Glutamatergic neuron (in vitro differentiated cells): Measurements from ENCODE around the gene CD93. TPM values are rescaled to one million over a fixed set of nuclear protein-coding genes. Genes with fewer than 3 reads are reported as not detected.

Experiments used
- DNase-seq: peaks from one replicate; pipeline ENCODE4 v3.0.0; 2022
- H3K27ac Mint-ChIP-seq: one replicate; pipeline ENCODE4 v1.8.0; 2020; ENCODE audit warnings: mild to moderate bottlenecking, mixed read lengths, inconsistent platforms; ENCODE audit not compliant: unreplicated experiment
- H3K27me3 Mint-ChIP-seq: one replicate; pipeline ENCODE4 v1.8.0; 2020; ENCODE audit warnings: mild to moderate bottlenecking, moderate library complexity, mixed read lengths, inconsistent platforms; ENCODE audit not compliant: unreplicated experiment
- H3K36me3 Mint-ChIP-seq: one replicate; pipeline ENCODE4 v1.8.0; 2020; ENCODE audit warnings: mild to moderate bottlenecking, mixed read lengths, inconsistent platforms; ENCODE audit not compliant: unreplicated experiment
- H3K4me1 Mint-ChIP-seq: one replicate; pipeline ENCODE4 v1.8.0; 2020; ENCODE audit warnings: mild to moderate bottlenecking, low read depth, mixed read lengths, inconsistent platforms; ENCODE audit not compliant: unreplicated experiment
- H3K4me3 Mint-ChIP-seq: one replicate; pipeline ENCODE4 v1.8.0; 2020; ENCODE audit warnings: mild to moderate bottlenecking, mixed read lengths, inconsistent platforms; ENCODE audit not compliant: unreplicated experiment
- H3K9me3 Mint-ChIP-seq: one replicate; pipeline ENCODE4 v1.8.0; 2020; ENCODE audit warnings: mild to moderate bottlenecking, moderate library complexity, mixed read lengths, inconsistent platforms; ENCODE audit not compliant: unreplicated experiment
- total RNA-seq: library from RNA; stranded (reverse); fragmentation: NEBNext Ultra II Directional; extraction: Animal tissue kit (Norgen Biotek cat#: 25700); gene quantifications from one replicate; pipeline ENCODE4 v1.2.1, GENCODE V29; 2021; ENCODE audit not compliant: unreplicated experiment
- TF ChIP-seq, protein P1 (sequence below): fragments of 200-600 bp; sonication (generic); IDR thresholded peaks from one replicate; pipeline ENCODE4 v1.5.0; 2021; ENCODE audit not compliant: partially characterized antibody, unreplicated experiment

CD93 gene
- total RNA-seq, 1 donor from 2014 or later: not detected

DNA sequence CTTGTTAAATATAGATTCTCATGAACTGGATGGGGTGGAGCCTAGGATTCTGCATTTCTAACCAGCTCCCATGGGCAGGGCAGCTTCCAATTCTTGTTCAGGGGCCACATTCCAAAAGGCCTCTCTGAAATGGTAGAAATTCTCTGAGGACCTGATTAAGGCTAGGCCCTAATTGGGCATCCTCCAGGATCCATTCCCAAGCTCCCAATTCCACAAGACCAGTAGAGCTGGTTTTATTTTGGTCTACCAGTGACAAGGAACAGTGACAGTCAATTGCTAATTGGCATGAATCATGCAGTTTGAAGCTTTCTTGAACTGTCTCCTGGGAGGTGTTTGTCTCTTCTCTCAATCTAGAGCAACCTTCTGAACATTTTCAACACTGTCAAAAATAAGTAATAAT, 39.7 kb downstream of the CD93 start:
- TF ChIP-seq, protein P1, sequence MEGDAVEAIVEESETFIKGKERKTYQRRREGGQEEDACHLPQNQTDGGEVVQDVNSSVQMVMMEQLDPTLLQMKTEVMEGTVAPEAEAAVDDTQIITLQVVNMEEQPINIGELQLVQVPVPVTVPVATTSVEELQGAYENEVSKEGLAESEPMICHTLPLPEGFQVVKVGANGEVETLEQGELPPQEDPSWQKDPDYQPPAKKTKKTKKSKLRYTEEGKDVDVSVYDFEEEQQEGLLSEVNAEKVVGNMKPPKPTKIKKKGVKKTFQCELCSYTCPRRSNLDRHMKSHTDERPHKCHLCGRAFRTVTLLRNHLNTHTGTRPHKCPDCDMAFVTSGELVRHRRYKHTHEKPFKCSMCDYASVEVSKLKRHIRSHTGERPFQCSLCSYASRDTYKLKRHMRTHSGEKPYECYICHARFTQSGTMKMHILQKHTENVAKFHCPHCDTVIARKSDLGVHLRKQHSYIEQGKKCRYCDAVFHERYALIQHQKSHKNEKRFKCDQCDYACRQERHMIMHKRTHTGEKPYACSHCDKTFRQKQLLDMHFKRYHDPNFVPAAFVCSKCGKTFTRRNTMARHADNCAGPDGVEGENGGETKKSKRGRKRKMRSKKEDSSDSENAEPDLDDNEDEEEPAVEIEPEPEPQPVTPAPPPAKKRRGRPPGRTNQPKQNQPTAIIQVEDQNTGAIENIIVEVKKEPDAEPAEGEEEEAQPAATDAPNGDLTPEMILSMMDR: no peak
- peaks cover 5% of the 10 kb centered on the region for H3K36me3 Mint-ChIP-seq
- H3K27ac Mint-ChIP-seq: no peak overlapping the region
- no peak overlapping the region for H3K4me3 Mint-ChIP-seq
- H3K9me3 Mint-ChIP-seq: peaks cover 4% of the 10 kb centered on the region
- H3K4me1 Mint-ChIP-seq: no peaks in the 10 kb centered on the region
- DNase-seq: no peak
- peaks cover 13% of the 10 kb centered on the region for H3K27me3 Mint-ChIP-seq

DNA sequence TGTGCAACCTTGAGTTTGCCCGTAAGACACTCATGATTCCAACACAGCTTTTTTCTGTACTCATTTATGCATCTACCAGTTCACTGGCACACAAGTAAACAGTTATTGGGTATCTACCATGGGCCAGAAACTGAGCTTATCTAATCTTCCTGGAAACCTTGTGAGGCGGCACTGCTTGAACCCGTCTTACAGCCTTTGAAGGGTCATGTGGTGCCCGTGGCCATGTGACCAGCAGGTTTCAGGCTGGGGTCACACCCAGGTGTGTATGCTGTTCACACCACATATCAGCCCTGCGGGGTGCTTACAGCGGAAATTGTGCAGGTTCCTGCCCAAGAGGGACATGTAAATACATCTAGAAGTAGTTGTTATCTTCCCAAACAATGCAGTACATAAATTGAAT, 42.7 kb downstream of the CD93 start:
- TF ChIP-seq, protein P1: no peak
- H3K36me3 Mint-ChIP-seq: peaks cover 5% of the 10 kb centered on the region
- peaks cover 4% of the 10 kb centered on the region for H3K4me1 Mint-ChIP-seq
- no peak for DNase-seq
- H3K27ac Mint-ChIP-seq: no peak overlapping the region
- H3K27me3 Mint-ChIP-seq: peaks cover 8% of the 10 kb centered on the region
- peaks cover 4% of the 10 kb centered on the region for H3K9me3 Mint-ChIP-seq
- H3K4me3 Mint-ChIP-seq: no peak overlapping the region

DNA sequence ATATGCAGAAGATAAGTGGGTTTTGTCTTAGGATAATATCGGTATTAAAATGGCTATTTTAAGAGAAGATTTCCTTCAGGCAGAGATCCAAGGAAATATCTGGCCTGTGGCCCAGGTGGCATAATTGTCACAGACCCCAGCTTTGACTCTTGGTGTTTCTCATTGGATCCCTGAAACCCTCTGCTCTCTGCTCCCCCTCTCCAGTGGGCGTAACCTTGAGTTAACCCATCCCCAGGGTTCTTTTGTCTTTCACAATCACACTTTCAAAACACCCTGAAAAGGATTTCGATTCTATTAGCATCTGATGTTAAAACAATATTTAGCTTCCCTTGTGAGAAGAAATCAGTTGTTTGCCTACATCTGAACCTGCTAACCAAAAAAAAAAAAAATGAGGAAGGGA, 43.9 kb downstream of the CD93 start:
- Mint-ChIP-seq H3K9me3 (peaks cover 6% of the 10 kb centered on the region), H3K4me1 (peaks cover 4% of the 10 kb centered on the region), H3K27me3 (peaks cover 5% of the 10 kb centered on the region), H3K36me3 (peaks cover 4% of the 10 kb centered on the region), H3K27ac (no peak overlapping the region), H3K4me3 (no peak overlapping the region)
- TF ChIP-seq, protein P1: no peak
- DNase-seq: no peak

DNA sequence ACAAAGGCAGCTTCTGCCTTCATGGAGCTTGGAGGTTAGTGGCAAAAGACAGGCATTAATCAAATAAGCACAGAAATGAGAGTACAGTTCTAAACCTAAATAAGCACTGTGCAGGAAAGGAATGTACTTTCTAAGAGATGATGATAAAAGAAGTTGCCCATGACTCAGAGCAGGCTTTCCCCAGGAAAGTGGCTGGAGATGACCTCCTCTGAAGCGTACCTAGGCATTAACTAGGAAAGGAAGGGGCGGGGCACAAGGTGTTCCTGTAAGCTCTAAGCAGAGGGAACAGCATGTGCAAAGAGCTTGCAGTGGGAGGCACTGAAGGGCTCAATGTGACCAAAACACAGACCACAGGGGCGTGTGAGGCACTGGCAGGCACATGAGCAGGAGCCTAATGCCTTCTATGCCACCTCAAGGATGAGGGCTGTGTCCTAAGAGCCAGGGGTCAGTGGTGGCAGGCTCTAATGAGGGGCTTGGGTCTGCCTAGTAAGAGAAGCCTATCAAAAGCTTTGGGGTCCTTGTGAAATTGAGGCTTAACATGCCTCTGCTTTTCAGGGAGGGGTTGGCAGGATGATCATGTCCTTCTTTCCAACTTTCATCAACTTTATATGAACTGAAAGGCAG, 46.1 kb downstream of the CD93 start:
- no peak for DNase-seq
- Mint-ChIP-seq H3K36me3 (peaks cover 8% of the 10 kb centered on the region), H3K9me3 (peaks cover 9% of the 10 kb centered on the region), H3K27ac (no peak overlapping the region), H3K4me3 (no peak overlapping the region), H3K27me3 (peaks cover 14% of the 10 kb centered on the region), H3K4me1 (peaks cover 11% of the 10 kb centered on the region)
- TF ChIP-seq, protein P1: no peak

DNA sequence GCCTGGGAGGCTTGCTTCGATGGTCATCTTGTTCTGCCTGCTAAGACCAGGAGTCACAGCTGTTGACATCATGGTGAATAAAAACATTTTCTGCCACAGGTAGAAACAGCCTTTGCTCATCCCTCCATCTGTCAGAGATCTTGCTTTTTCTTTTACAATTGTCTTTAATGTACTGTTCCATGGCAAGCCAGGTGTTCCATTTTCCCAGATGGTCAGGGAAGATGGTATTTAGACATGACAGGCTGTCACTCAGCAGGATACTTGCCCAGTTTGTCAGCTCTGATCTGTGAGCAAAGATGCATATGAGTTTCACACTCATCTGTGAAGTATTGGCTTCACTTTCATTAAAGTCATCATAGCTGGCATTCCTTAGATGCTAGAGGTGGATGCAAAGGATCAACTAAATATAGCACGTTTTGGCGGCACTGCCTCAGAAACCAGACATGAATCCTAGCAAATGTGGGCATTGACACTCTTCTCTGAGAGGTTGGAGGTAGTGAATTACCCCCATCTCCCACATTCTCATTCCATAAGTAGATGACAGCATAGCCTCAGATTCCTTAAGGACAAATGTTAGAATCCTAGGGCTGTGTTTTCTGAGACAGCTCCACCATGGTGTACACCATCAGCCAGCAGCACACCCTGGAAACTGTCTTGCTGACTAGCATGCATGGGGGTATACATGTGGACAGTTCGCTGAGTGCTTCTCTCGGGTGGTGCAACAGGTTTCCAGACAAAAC, 46.8 kb downstream of the CD93 start:
- TF ChIP-seq, protein P1: no peak
- no peak overlapping the region for H3K27ac Mint-ChIP-seq
- peaks cover 8% of the 10 kb centered on the region for H3K36me3 Mint-ChIP-seq
- peaks cover 11% of the 10 kb centered on the region for H3K4me1 Mint-ChIP-seq
- no peak for DNase-seq
- peaks cover 20% of the 10 kb centered on the region for H3K27me3 Mint-ChIP-seq
- no peak overlapping the region for H3K4me3 Mint-ChIP-seq
- H3K9me3 Mint-ChIP-seq: peaks cover 9% of the 10 kb centered on the region
